ENCODE results near the gene TOX3. TPM values are rescaled to one million over a fixed set of nuclear protein-coding genes. Genes with fewer than 3 reads are reported as not detected.

The TOX3 gene
- total and polyA plus RNA-seq, 2 of the 13 experiments (the other 11 are each of a cell fraction or from before 2014, with no cell fraction given), result 14.5 to 98.6 TPM

- TF ChIP-seq KDM4B (CRISPR knock-in tag; IDR thresholded peaks at IDR 0.05) (no peak), BHLHE40 (IDR thresholded peaks at IDR 0.05; ENCODE audit: low read length) (no peak), ZBTB25 (CRISPR knock-in tag; IDR thresholded peaks at IDR 0.05) (no peak), USF2 (IDR thresholded peaks at IDR 0.05; ENCODE audit: low read depth, low read length) (no peak), USF2 (CRISPR knock-in tag; IDR thresholded peaks at IDR 0.05; ENCODE audit: borderline replicate concordance) (no peak), MTA1 (CRISPR knock-in tag; IDR thresholded peaks at IDR 0.05; ENCODE audit: borderline replicate concordance) (0 out of 2 replicates have a peak, but pooled peaks have one; percentile 47), SYNCRIP (IDR thresholded peaks at IDR 0.05; ENCODE audit: insufficient read depth, low read depth, low read length) (no peak), ASH2L (IDR thresholded peaks at IDR 0.05; ENCODE audit: insufficient read length, low read depth, low read length) (no peak), MZF1 (CRISPR knock-in tag; IDR thresholded peaks at IDR 0.05; ENCODE audit: borderline replicate concordance) (no peak), FOXJ3 (CRISPR knock-in tag; IDR thresholded peaks at IDR 0.05; ENCODE audit: borderline replicate concordance) (no peak; the same call in 1 of the 2 replicates), ZNF512B (CRISPR knock-in tag; IDR thresholded peaks at IDR 0.05; ENCODE audit: borderline replicate concordance) (no peak), ZNF720 (CRISPR knock-in tag; IDR thresholded peaks at IDR 0.05) (no peak), GZF1 (CRISPR knock-in tag; IDR thresholded peaks at IDR 0.05) (no peak), SRSF1 (optimal IDR thresholded peaks at IDR 0.05; ENCODE audit: low read depth, low read length) (no peak), SOX13 (IDR thresholded peaks at IDR 0.05) (no peak), SOX13 (CRISPR knock-in tag; conservative IDR thresholded peaks at IDR 0.05 in 1 of 2, IDR thresholded peaks at IDR 0.05 in 1 of 2) (peak in 1 of 2 experiments; percentile 82; a peak in 2 of 4 replicates), YEATS4 (CRISPR knock-in tag; IDR thresholded peaks at IDR 0.05; ENCODE audit: borderline replicate concordance) (no peak; the same call in 1 of the 2 replicates), IRF2 (CRISPR knock-in tag; IDR thresholded peaks at IDR 0.05) (peak; percentile 81), SIX4 (CRISPR knock-in tag; IDR thresholded peaks at IDR 0.05) (no peak), ZNF576 (CRISPR knock-in tag; IDR thresholded peaks at IDR 0.05) (no peak), CC2D1A (CRISPR knock-in tag; IDR thresholded peaks at IDR 0.05) (no peak), ZNF660 (CRISPR knock-in tag; IDR thresholded peaks at IDR 0.05; ENCODE audit: borderline replicate concordance, low read depth) (no peak), FOXA3 (CRISPR knock-in tag; IDR thresholded peaks at IDR 0.05) (peak; percentile 99)
Measured at GRCh38 chr16:52561910-52562741, 15.2 kb upstream of the TOX3 start (continued).
